Caco-2 (cell line): ENCODE results near the gene RBP5. TPM values are rescaled to one million over a fixed set of nuclear protein-coding genes. Genes with fewer than 3 reads are reported as not detected.

Experiments
- BruUV-seq: library from RNA; stranded (reverse); fragments of 400-500 nt; replicated peaks from 2 replicates; lab custom pipeline; 2021; lab: Mats Ljungman, UMichigan
- CTCF ChIA-PET: fragments of 300-600 bp; sonication (Branson Sonifier 250); formaldehyde crosslinking; loops from one replicate; lab custom pipeline; 2022; ENCODE audit warnings: antibody characterized with exemption; lab: Charles Lee
- POLR2A ChIA-PET: fragments of 300-600 bp; sonication (Branson Sonifier 250); formaldehyde crosslinking; loops from one replicate; lab custom pipeline; 2022; ENCODE audit warnings: antibody characterized with exemption; lab: Charles Lee
- DNase-seq, 2 experiments: peaks; one replicate each; pipeline versions ENCODE4 v3.0.0 to v3.0.0-alpha.2; 2020 to 2022
- H3K27me3 ChIP-seq: replicated peaks from 2 replicates; pipeline ENCODE4 v1.6.0; 2011; ENCODE audit warnings: low read length; ENCODE audit not compliant: control insufficient read depth, insufficient read depth
- H3K36me3 ChIP-seq: 2 replicates; pipeline ENCODE4 v1.5.1; 2011; ENCODE audit warnings: low read length; ENCODE audit not compliant: control insufficient read depth, insufficient read depth
- H3K4me1 ChIP-seq: fragments of 250-450 bp; sonication (Bioruptor Pico); 2 replicates; pipeline ENCODE4 v1.5.1; 2020; ENCODE audit warnings: mild to moderate bottlenecking
- H3K4me3 ChIP-seq: 2 replicates; pipeline ENCODE4 v1.5.1; 2011; ENCODE audit warnings: low read depth, mild to moderate bottlenecking, control low read depth, low read length
- H3K9me3 ChIP-seq: fragments of 250-450 bp; sonication (Bioruptor Pico); 2 replicates; pipeline ENCODE4 v1.5.1; 2020; ENCODE audit warnings: mild to moderate bottlenecking, moderate library complexity
- H3K27ac Mint-ChIP-seq: one replicate; pipeline ENCODE4 v1.8.0; 2022; ENCODE audit warnings: mixed read lengths; ENCODE audit not compliant: unreplicated experiment
- H3K27me3 Mint-ChIP-seq: one replicate; pipeline ENCODE4 v1.8.0; 2022; ENCODE audit warnings: mixed read lengths; ENCODE audit not compliant: insufficient read depth, unreplicated experiment
- H3K36me3 Mint-ChIP-seq: one replicate; pipeline ENCODE4 v1.8.0; 2022; ENCODE audit warnings: mild to moderate bottlenecking, mixed read lengths; ENCODE audit not compliant: insufficient read depth, unreplicated experiment
- H3K4me1 Mint-ChIP-seq: one replicate; pipeline ENCODE4 v1.8.0; 2022; ENCODE audit warnings: low read depth, mixed read lengths; ENCODE audit not compliant: unreplicated experiment
- H3K4me3 Mint-ChIP-seq: one replicate; pipeline ENCODE4 v1.8.0; 2022; ENCODE audit warnings: mild to moderate bottlenecking, moderate library complexity, mixed read lengths; ENCODE audit not compliant: unreplicated experiment
- H3K9me3 Mint-ChIP-seq: one replicate; pipeline ENCODE4 v1.8.0; 2022; ENCODE audit warnings: mixed read lengths; ENCODE audit not compliant: unreplicated experiment
- CTCF ChIP-seq, 2 experiments: fragments of 200-600 bp in 1 of 2; IDR thresholded peaks; 1 replicate in 1 of 2; 2 replicates in 1 of 2; pipeline versions ENCODE4 v1.5.1 to v1.8.0; 2011 to 2022; ENCODE audit warnings: antibody characterized with exemption in 1 of 2, control low read depth in 1 of 2, inconsistent platforms in 1 of 2, low read depth in 1 of 2, low read length in 1 of 2, mild to moderate bottlenecking in 1 of 2, moderate library complexity in 1 of 2; ENCODE audit not compliant: insufficient read depth in 1 of 2, severe bottlenecking in 1 of 2, unreplicated experiment in 1 of 2
- intact Hi-C: fragments of 100-400 bp; cut with micrococcal nuclease; formaldehyde crosslinking; loops from one replicate; pipeline ENCODE4 v1.10.0; 2022; ENCODE audit not compliant: unreplicated experiment
- total RNA-seq: library from RNA; stranded (reverse); gene quantifications from 2 replicates; pipeline ENCODE4 v1.2.3, GENCODE V29; 2022

The RBP5 gene
- total RNA-seq, 1 experiment from 2014 or later, result 1.8 TPM

- Histone ChIP-seq H3K9me3 (no peaks in the 10 kb centered on the region), H3K36me3 (peaks cover 2% of the 10 kb centered on the region; the same call in 1 of the 2 replicates), H3K4me3 (no peak overlapping the region), H3K4me1 (0 out of 2 replicates have a peak, but pooled peaks cover under 1% of the 10 kb centered on the region), H3K27me3 (no peaks in the 10 kb centered on the region)
- Mint-ChIP-seq H3K9me3 (no peaks in the 10 kb centered on the region), H3K36me3 (peaks cover 11% of the 10 kb centered on the region), H3K27me3 (no peaks in the 10 kb centered on the region), H3K4me3 (no peak overlapping the region), H3K4me1 (peaks cover 2% of the 10 kb centered on the region), H3K27ac (no peak overlapping the region)
- no peak for TF ChIP-seq CTCF (IDR thresholded peaks at IDR 0.05; ENCODE audit: insufficient read depth in 1 of 2, low read depth in 1 of 2, low read length in 1 of 2, severe bottlenecking in 1 of 2, unreplicated experiment in 1 of 2)
- CTCF ChIA-PET, result no interaction called here
- DNase-seq, result no peak
- POLR2A ChIA-PET, result no interaction called here
- no TSS peak for BruUV-seq
- intact Hi-C loops, result no loop called here
These were observed 8.0 kb upstream of the RBP5 start for GRCh38 chr12:7136676-7137075.

GRCh38 chr12:7136071-7136470 lies 7.4 kb upstream of the RBP5 start:
- Mint-ChIP-seq H3K9me3 (no peaks in the 10 kb centered on the region), H3K27ac (no peak overlapping the region), H3K4me3 (no peak overlapping the region), H3K27me3 (no peaks in the 10 kb centered on the region), H3K36me3 (peaks cover 17% of the 10 kb centered on the region), H3K4me1 (peaks cover 8% of the 10 kb centered on the region)
- TF ChIP-seq CTCF (IDR thresholded peaks at IDR 0.05; ENCODE audit: insufficient read depth in 1 of 2, low read depth in 1 of 2, low read length in 1 of 2, severe bottlenecking in 1 of 2, unreplicated experiment in 1 of 2), result no peak
- BruUV-seq, result no TSS peak
- intact Hi-C loops, result no loop called here
- Histone ChIP-seq H3K4me1 (peaks cover 7% of the 10 kb centered on the region; the same call in 1 of the 2 replicates), H3K4me3 (no peak overlapping the region), H3K9me3 (no peaks in the 10 kb centered on the region), H3K27me3 (no peaks in the 10 kb centered on the region), H3K36me3 (peaks cover 2% of the 10 kb centered on the region; the same call in 1 of the 2 replicates)
- no peak for DNase-seq
- POLR2A ChIA-PET, result interaction anchor here (0.7 kb wide), 1 partner anchor 58 kb away, joined by 3 read pairs; no protein-coding TSS in a partner anchor
- CTCF ChIA-PET, result no interaction called here

- ChIA-PET CTCF (no interaction called here), POLR2A (no interaction called here)
- H3K27me3 ChIP-seq, result no peaks in the 10 kb centered on the region
- intact Hi-C loops, result no loop called here
- no peak for DNase-seq
- H3K4me1 Mint-ChIP-seq, result peaks cover 15% of the 10 kb centered on the region
- H3K27ac Mint-ChIP-seq, result no peak overlapping the region
- no peaks in the 10 kb centered on the region for H3K27me3 Mint-ChIP-seq
- no peak overlapping the region for H3K4me3 ChIP-seq
- H3K36me3 ChIP-seq, result peaks cover 2% of the 10 kb centered on the region; the same call in 1 of the 2 replicates
- TF ChIP-seq CTCF (IDR thresholded peaks at IDR 0.05; ENCODE audit: insufficient read depth in 1 of 2, low read depth in 1 of 2, low read length in 1 of 2, severe bottlenecking in 1 of 2, unreplicated experiment in 1 of 2), result no peak
- peaks cover 10% of the 10 kb centered on the region; the same call in 1 of the 2 replicates for H3K4me1 ChIP-seq
- no peaks in the 10 kb centered on the region for H3K9me3 ChIP-seq
- peaks cover 32% of the 10 kb centered on the region for H3K36me3 Mint-ChIP-seq
- BruUV-seq, result no TSS peak
- no peaks in the 10 kb centered on the region for H3K9me3 Mint-ChIP-seq
- H3K4me3 Mint-ChIP-seq, result no peak overlapping the region
These were observed 5.9 kb upstream of the RBP5 start for GRCh38 chr12:7134396-7135166.
